Lower leg skin (tissue), 4 donors: ENCODE measurements around the gene ARHGAP8. TPM values are rescaled to one million over a fixed set of nuclear protein-coding genes. Genes with fewer than 3 reads are reported as not detected.

ENCODE experiments used
- DNase-seq, 2 donors: peaks; one replicate each; pipeline ENCODE4 v3.0.0-alpha.2; 2019; ENCODE audit warnings: low spot score in 2 of 2
- H3K4me3 ChIP-seq: fragments of 200-600 bp; sonication (generic); 2 replicates; pipeline ENCODE4 v1.5.1; 2017; ENCODE audit warnings: mild to moderate bottlenecking, low read depth; ENCODE audit not compliant: poor library complexity, severe bottlenecking
- CTCF ChIP-seq, 3 donors: fragments of 450-650 bp; IDR thresholded peaks; one replicate each; pipeline ENCODE4 v1.5.1; 2016; ENCODE audit warnings: antibody characterized with exemption in 3 of 3, mild to moderate bottlenecking in 3 of 3, moderate library complexity in 2 of 3
- POLR2A ChIP-seq, 2 donors: fragments of 450-650 bp; IDR thresholded peaks; one replicate each; pipeline ENCODE4 v1.6.1; 2016 to 2017; ENCODE audit warnings: antibody characterized with exemption in 2 of 2, mild to moderate bottlenecking in 1 of 2, moderate library complexity in 1 of 2
- whole genome bisulfite sequencing, 2 donors: methylation state at CpG; one replicate each; pipeline ENCODE4 v1.1.5; 2018; 5-methylcytosine and 5-hydroxymethylcytosine counted together
- intact Hi-C: fragments of 100-400 bp; cut with DNase I; formaldehyde crosslinking; loops from one replicate; pipeline ENCODE4 v1.15.0; 2023; ENCODE audit warnings: low total_unique reads
- total RNA-seq, 4 donors: library from RNA; depleted of rRNA; stranded (reverse); fragments of >200 nt; gene quantifications; one replicate each; pipeline ENCODE4 v1.1.0, GENCODE V29; 2016

The ARHGAP8 gene
- total RNA-seq, 4 donors from 2014 or later = 2.9 to 3.4 (median 3.2) TPM

- H3K4me3 ChIP-seq = no peak overlapping the region
- 86 to 87% methylated on average over 19 of the region's 19 CpGs for WGBS, 2 donors
- TF ChIP-seq CTCF (IDR thresholded peaks at IDR 0.05) (no peak), POLR2A (IDR thresholded peaks at IDR 0.05) (no peak)
- no peak for DNase-seq
- intact Hi-C loops = no loop called here
Observed at GRCh38 chr22:44730490-44731356, 21.7 kb upstream of the ARHGAP8 start.

GRCh38 chr22:44731357-44731970 lies 20.9 kb upstream of the ARHGAP8 start:
- intact Hi-C loops = no loop called here
- no peak for DNase-seq
- TF ChIP-seq POLR2A (IDR thresholded peaks at IDR 0.05) (no peak), CTCF (IDR thresholded peaks at IDR 0.05) (no peak)
- no peak overlapping the region for H3K4me3 ChIP-seq
- WGBS, 2 donors = 80 to 89% methylated on average over 3 to 5 of the region's 7 CpGs

- DNase-seq = no peak
- 85 to 89% methylated on average over 20 to 21 of the region's 21 CpGs for WGBS, 2 donors
- H3K4me3 ChIP-seq = no peak overlapping the region
- TF ChIP-seq CTCF (IDR thresholded peaks at IDR 0.05) = no peak
- TF ChIP-seq POLR2A (IDR thresholded peaks at IDR 0.05) = no peak
- intact Hi-C loops = no loop called here
Observed at GRCh38 chr22:44732017-44732561, 20.3 kb upstream of the ARHGAP8 start.

GRCh38 chr22:44732661-44733060 lies 19.7 kb upstream of the ARHGAP8 start:
- WGBS, 2 donors = 93% methylated on average over 26 to 27 of the region's 27 CpGs
- intact Hi-C loops = no loop called here
- TF ChIP-seq POLR2A (IDR thresholded peaks at IDR 0.05) (no peak), CTCF (IDR thresholded peaks at IDR 0.05) (no peak)
- no peak overlapping the region for H3K4me3 ChIP-seq
- DNase-seq = no peak

GRCh38 chr22:44733426-44734106 lies 18.8 kb upstream of the ARHGAP8 start:
- intact Hi-C loops = no loop called here
- no peak overlapping the region for H3K4me3 ChIP-seq
- TF ChIP-seq POLR2A (IDR thresholded peaks at IDR 0.05) (no peak), CTCF (IDR thresholded peaks at IDR 0.05) (no peak)
- 85 to 93% methylated on average over 13 to 14 of the region's 14 CpGs for WGBS, 2 donors
- DNase-seq = no peak
